ENCODE measurements around the gene CKAP2. TPM values are rescaled to one million over a fixed set of nuclear protein-coding genes. Genes with fewer than 3 reads are reported as not detected.
A peak's percentile ranks its signal among the peaks of the same experiment; 100 is the strongest.
"Not testable (repeated sequence)": the region's sequence is repeated elsewhere in the genome, so short reads cannot be mapped to it uniquely, and the experiment has no call there.

The CKAP2 gene
- total RNA-seq, 1 experiment from 2014 or later = 60.0 TPM

GRCh38 chr13:52451135-52451804 lies 4.0 kb upstream of the CKAP2 start:
- no peak for DNase-seq (ENCODE audit: low read depth)

DNA sequence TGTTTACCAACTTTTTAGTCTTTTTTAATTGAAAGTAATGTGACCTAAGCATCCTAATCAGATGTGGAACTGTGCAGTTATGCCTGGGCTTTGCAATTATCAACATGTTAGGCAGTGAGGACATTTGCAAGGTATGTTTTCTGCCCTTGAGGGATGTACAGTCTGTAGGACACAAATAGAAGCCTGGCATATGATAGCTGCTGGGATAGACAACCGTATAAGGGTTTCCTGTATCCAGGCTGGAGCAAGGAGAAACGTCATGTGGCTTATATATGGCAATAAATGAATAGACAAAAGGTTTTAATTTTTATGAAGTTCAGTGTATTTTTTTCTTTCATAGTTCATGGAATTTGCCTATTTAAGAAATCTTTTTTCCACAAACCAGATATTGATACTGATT lies 2.8 kb upstream of the CKAP2 start:
- DNase-seq (ENCODE audit: low read depth) = no peak

- peak; percentile 34 for DNase-seq (ENCODE audit: low read depth)
These were observed 839 bp upstream of the CKAP2 start for GRCh38 chr13:52454459-52454819.

- no peak for DNase-seq (ENCODE audit: low read depth)
These were observed 381 bp downstream of the CKAP2 start for GRCh38 chr13:52455677-52456041.

- DNase-seq (ENCODE audit: low read depth) = peak; percentile 89
These were observed 4.4 kb downstream of the CKAP2 start for GRCh38 chr13:52459668-52460067.

DNA sequence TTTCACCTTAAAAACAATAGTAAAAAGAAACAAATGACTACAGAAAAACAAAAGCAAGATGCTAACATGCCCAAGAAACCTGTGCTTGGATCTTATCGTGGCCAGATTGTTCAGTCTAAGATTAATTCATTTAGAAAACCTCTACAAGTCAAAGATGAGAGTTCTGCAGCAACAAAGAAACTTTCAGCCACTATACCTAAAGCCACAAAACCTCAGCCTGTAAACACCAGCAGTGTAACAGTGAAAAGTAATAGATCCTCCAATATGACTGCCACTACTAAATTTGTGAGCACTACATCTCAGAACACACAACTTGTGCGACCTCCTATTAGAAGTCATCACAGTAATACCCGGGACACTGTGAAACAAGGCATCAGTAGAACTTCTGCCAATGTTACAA lies 6.0 kb downstream of the CKAP2 start:
- no peak for DNase-seq (ENCODE audit: low read depth)

DNA sequence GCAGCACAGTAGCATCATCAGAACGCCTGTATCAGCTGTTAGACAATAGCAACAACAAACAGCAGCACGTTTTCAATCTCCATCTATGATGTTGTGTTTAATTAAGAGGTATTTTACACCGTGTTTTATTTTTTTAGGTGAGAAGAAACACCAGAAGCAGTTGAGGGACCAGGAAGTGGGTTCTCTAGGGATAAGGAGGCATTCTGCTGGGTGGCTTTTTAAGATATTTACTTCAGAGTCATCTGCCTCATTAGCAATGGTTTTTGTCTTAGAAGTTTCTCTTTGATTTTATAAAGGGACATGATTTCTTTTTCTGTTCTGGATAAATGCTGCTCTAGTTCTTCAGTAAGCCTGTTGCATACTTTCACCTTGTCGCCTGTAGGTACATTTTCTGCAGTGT lies 8.2 kb downstream of the CKAP2 start:
- no peak for DNase-seq (ENCODE audit: low read depth)

DNA sequence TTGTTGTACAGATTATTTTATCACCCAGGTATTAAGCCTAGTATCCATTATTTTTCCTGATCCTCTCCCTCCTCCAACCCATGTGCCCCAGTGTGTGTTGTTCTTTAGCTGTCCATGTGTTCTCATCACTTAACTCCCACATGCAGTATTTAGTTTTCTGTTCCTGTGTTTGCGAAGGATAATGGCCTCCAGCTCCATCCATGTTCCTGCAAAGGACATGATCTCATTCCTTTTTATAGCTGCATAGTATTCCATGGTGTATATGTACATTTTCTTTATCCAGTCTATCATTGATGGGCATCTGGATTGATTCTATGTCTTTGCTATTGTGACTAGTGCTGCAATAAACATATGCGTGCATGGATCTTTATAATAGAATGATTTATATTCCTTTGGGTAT lies 13.2 kb downstream of the CKAP2 start:
- DNase-seq (ENCODE audit: low read depth) = not testable (repeated sequence)

DNA sequence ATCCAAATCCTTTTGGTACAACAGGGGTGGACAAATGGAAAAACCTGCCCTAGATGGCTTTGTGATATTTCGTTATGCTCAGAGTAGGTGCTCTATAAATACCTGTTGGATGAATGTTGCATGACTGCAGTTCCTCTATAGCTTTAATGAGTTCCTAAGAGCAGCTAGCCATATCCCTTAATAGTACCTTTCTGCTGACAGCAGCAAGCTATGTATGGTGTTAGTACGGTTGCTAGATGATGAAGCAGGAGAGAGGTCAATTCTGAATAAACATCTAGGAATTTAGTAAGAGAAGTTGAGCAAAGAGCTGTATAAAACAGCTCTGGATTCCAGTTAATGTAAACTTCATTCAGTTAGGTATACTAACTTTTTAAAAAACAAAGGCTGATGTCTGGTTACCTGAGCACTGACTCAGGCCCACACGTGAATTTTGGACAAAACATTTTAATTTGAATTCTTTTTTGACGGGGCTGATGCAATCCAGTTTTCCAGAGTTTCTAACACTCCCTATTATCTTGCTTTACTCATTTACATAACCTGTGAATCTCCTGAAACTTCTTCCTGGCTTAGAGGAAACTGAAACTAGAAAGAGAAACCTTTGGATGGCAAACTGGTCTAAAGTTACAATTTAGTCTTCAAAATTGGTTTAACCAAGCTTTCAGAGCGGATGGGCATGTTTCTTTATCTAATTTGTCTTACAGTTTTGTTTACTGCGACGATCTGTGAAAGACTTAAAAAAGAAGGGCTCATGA lies 25.6 kb downstream of the CKAP2 start:
- not testable (repeated sequence) for DNase-seq (ENCODE audit: low read depth)

- not testable (repeated sequence) for DNase-seq (ENCODE audit: low read depth)
These were observed 31.8 kb downstream of the CKAP2 start for GRCh38 chr13:52487078-52487477.

DNA sequence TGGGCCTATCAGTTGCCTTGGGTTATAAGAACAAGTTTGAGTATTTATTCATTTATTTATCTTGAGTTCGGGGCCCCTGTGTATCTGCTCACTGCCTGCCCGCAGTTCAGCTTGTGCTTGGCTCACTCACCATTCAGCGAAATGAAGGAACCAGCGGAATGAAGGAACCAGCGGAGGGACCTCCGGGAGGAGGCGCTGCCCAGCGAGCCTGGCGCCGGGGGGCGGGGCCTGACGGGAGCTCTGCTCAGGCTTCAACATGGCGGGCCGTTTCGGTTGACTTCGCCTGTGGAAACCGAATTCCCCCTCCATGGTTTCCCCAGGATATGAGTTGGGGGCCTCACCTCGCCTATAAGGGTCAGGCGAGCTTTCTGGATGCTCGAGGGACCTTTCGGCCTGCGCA lies 33.5 kb downstream of the CKAP2 start:
- DNase-seq (ENCODE audit: low read depth) = not testable (repeated sequence)

DNA sequence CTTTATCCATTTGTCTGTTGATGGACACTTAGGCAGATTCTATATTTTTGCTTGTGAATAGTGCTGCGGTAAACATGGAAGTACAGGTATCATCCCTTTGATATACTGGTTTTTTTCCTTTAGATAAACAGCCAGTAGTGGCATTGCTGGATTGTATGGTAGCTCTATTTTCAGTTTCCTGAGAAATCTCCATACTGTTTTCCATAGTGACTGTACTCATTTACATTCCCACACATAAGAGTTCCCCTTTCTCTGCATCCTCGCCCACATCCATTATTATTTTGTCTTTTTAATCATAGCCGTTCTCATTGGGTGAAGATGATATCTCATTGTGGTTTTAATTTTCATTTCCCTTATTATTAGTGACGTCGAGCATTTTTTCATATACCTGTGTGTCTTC lies 35.7 kb downstream of the CKAP2 start:
- not testable (repeated sequence) for DNase-seq (ENCODE audit: low read depth)

DNA sequence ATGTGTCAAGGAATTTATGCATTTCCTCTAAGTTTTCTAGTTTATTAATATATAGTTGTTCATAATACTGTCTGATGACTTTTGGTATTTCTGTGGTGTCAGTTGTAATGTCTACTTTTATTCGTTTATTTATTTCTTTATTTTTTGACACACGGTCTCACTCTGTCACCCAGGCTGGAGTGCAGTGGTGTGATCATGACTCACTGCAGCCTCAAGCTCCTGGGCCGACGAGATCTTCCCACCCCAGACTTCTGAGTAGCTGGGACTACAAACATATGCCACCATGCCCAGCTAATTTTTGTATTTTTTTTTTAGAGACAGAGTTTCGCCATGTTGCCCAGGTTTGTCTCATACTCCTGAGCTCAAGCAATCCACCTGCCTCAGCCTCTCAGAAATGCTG lies 39.0 kb downstream of the CKAP2 start:
- peak; percentile 46 for DNase-seq (ENCODE audit: low read depth)

- DNase-seq (ENCODE audit: low read depth) = not testable (repeated sequence)
These were observed 42.7 kb downstream of the CKAP2 start for GRCh38 chr13:52497979-52498378.

DNA sequence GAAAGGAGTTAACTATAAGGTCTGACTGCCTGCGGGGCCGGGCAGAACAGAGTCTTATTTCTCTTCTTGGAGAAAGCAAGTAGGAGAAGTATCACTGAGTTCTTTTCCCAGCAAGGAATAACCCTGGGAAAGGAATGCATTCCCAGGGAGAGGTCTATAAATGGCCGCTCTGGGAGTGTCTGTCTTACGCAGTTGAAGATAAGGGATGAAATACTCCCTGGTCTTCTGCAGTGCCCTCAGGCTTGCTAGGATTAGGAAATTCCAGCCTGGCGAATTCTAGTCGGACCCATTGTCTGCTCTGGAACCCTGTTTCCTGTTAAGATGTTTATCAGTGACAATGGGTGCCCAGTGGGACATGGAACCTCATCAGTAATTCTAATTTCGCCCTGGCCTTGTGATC lies 47.0 kb downstream of the CKAP2 start:
- DNase-seq (ENCODE audit: low read depth) = not testable (repeated sequence)

DNA sequence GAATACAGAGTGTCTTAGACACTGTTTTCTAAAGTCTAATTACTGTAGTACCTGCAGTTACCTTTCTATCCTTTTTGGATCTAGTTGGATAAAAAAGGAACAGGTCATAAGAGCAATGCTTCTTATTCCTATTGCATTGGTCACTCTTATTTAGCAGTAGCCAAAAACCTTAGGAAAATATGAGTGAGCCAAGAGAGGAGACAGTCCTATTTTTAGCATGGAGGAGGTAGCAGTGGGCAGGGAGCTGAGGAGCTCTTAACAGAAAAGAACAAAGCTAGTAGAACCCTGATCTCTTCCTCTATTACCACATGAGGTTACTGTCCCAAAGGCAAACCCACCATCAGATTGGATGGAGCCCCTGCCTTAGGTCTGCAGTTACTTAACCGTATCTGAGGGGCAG lies 50.6 kb downstream of the CKAP2 start:
- not testable (repeated sequence) for DNase-seq (ENCODE audit: low read depth)

- DNase-seq (ENCODE audit: low read depth) = not testable (repeated sequence)
These were observed 54.3 kb downstream of the CKAP2 start for GRCh38 chr13:52509532-52509931.

DNA sequence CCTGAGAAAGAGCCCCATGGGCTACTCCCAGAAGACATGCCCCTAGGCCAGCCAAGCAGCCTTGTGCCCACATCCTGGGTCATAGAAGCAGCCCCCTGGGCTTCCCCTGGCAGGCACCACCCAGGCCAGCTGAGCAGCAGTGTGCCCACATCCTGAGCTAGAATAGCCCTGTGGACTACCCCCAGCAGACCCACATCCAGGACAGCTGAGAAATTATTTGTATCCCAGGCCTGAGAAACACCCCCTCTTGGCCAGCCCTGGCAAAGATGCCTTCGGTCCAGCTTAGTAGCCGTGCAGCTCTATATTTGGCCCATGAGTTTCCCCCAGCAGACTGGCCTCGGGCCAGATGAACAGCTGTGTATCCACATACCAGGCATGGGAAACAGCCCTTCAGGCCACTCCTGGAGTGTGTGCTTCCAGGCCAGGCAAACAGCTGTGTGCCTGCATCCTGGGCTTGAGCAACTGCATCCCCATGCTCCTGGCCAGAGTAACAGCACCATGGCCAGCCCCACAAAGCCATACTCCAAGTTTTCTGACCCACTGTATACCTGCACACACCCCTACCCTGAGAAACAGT lies 55.0 kb downstream of the CKAP2 start:
- not testable (repeated sequence) for DNase-seq (ENCODE audit: low read depth)

GRCh38 chr13:52511598-52511997 lies 56.3 kb downstream of the CKAP2 start:
- not testable (repeated sequence) for DNase-seq (ENCODE audit: low read depth)

GRCh38 chr13:52513957-52514596 lies 58.8 kb downstream of the CKAP2 start:
- peak; percentile 83 for DNase-seq (ENCODE audit: low read depth)

GRCh38 chr13:52523323-52523722 lies 68.0 kb downstream of the CKAP2 start:
- DNase-seq (ENCODE audit: low read depth) = not testable (repeated sequence)

Measured in HT1080 (cell line).